OCI-M2 (cell line): Measurements from ENCODE around the gene FAM3D.
"Not testable (repeated sequence)": the region's sequence is repeated elsewhere in the genome, so short reads cannot be mapped to it uniquely, and the experiment has no call there.

Experiments used
- DNase-seq: peaks from one replicate; lab custom pipeline; 2025; ENCODE audit not compliant: unreplicated experiment; lab: John Stamatoyannopoulos, UW

The FAM3D gene, protein sequence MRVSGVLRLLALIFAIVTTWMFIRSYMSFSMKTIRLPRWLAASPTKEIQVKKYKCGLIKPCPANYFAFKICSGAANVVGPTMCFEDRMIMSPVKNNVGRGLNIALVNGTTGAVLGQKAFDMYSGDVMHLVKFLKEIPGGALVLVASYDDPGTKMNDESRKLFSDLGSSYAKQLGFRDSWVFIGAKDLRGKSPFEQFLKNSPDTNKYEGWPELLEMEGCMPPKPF

GRCh38 chr3:58666683-58667082 lies at the start of gene FAM3D:
Gene FAM3D, minus strand, starts transcription at chr3:58666774. Its CDS starts 11,211 bp downstream, at chr3:58655563.
- DNase-seq: no peak

GRCh38 chr3:58713715-58714401 lies 47.3 kb upstream of the FAM3D start:
- DNase-seq: no peak

DNA sequence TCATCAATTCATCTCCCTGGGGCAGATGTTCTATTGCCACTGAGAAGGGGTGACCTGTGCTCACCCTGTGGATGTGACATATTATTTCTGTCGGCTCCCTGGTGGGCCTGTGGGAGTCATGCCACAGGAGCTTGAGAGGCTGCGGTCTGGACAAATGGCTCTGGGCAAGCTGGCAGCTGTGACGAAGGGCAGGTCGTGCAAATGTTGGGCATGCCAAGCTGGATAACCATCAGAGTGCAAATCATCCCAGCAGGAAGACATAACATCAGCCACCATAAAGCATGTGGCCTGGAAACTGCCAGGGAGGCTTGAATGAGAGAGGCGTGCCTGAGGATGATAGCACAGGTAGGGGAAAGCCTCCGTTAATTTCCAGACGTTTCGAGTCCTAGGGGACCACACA lies 45.3 kb upstream of the FAM3D start:
- no peak for DNase-seq

GRCh38 chr3:58708983-58709382 lies 42.4 kb upstream of the FAM3D start:
- DNase-seq: not testable (repeated sequence)

DNA sequence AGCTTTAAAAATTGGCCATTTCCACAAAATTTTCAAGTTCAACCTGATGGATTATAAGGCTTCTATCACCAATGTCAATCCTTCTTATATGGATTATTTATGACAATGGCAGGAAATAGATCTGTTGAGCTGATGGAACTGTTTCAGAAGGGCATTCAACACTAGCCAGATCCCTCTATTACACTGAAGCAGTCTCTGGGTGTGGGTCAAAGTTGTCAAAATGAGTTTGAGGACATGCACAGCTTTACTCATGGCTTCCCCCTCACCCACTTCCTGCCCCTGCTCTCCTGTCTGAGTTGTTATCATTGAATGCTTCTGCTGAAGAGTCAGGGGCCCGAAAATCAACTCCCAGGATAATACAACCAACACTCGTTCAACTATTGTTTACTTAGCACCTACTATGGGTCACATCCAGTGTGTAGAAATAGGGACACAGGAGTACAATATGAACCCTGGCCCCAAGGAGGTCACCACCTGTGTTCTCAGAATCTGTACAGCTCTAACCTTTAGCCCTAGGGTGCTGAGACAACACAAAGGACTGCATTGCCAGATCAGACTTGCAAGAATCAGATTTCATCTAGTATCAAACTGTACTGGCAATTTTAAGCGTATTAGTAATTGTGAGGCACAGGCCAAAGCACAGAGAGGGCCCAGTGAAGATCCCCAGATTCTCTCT lies 41.7 kb upstream of the FAM3D start:
- no peak for DNase-seq

DNA sequence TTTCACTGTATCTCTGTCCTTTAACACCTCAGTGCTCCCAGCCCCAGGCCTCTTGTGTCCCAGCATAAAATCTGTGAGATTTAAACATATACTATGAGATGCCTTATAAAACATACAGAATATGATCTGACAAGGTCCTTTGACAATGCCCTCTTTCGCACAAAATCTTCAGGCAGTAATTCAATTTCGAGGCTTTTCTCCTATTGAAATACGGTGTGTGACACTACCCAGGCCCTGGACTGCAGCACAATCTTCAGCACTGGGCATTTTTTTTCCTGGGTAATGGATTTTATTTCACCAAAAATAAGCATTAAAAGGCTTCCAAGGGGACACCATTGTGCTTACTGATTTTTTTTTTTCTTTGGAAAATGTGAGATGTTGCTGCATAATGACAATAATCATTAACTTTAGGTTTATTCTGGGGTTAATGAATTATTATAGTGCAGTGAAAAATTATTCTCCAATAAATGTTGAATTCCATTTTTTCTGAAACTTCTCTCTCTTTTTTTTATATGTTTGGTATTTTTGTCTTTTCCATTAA lies 40.9 kb upstream of the FAM3D start:
- DNase-seq: no peak

- no peak for DNase-seq
These were observed 40.0 kb upstream of the FAM3D start for GRCh38 chr3:58706395-58707167.

DNA sequence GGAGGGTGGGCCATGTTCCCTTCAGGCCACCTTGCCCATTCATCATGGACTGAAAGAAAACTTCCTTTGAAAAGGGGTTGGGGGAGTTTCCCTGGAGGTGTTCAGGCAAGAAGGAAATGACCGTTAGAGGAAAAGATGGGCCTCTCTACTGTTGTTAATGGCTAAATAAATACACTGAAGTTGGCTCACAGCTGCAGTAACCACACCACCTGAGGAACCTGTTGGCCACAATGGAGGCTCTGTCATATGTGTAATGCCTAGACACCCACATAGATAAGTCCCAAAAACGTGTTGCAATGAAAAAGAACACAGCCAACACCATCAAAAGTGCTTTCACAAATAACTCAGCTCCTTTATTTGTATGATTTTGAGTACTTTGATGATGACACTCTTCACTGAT lies 38.2 kb upstream of the FAM3D start:
- no peak for DNase-seq

GRCh38 chr3:58704304-58704703 lies 37.7 kb upstream of the FAM3D start:
- not testable (repeated sequence) for DNase-seq

- DNase-seq: no peak
These were observed 31.7 kb upstream of the FAM3D start for GRCh38 chr3:58698246-58698645.

GRCh38 chr3:58697561-58697960 lies 31.0 kb upstream of the FAM3D start:
- DNase-seq: no peak

DNA sequence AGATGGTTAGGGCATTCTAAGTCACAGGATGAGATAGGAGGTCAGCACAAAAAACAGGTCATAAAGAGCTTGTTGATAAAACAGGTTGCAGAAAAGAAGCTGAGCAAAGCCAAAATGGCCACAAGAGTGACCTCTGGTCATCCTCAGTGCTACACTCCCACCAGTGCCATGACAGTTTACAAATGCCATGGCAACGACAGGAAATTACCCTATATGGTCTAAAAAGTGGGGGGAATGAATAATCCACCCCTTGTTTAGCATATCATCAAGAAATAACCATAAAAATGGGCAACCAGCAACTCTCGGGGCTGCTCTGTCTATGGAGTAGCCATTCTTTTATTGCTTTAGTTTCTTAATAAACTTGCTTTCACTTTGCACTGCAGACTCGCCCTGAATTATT lies 30.2 kb upstream of the FAM3D start:
- DNase-seq: not testable (repeated sequence)

- no peak for DNase-seq
These were observed 29.5 kb upstream of the FAM3D start for GRCh38 chr3:58696093-58696492.

- DNase-seq: not testable (repeated sequence)
These were observed 28.7 kb upstream of the FAM3D start for GRCh38 chr3:58695284-58695683.

- no peak for DNase-seq
These were observed 27.6 kb upstream of the FAM3D start for GRCh38 chr3:58693940-58694850.

DNA sequence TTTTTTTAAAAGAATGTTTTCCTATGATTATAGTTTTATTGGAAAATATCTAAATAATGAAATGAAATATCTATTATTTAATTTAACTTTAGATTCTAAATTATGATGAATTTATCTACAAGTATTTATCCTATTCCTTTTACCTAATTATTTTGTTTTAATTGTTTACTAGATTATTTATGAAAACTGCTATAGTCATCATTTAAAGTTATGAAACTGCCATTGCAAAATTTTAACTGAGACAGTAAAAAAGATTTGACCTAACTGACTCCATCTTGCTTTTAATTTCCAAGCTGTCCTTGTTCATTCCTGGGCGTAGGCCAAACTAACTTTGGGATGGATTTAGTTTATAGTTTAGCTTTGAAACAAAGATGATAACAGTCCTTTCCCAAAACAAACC lies 25.9 kb upstream of the FAM3D start:
- DNase-seq: no peak

DNA sequence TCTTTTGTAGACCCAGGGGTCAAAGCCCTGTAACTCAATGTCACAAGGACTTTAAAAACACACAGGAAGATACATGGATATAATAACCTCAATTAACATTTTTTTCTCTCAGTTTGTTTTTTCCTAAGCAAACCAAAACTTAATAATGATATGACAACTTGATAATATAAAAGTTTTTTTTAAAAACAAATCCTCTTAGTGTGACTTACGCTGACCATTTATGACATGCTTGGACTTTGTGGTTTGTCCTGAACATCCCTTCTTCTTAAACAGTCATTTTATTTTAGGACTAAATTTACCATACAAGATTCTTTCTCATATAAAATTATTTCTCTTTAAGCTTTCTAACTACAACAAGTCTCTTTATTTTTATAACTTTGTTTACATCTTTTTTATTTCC lies 25.4 kb upstream of the FAM3D start:
- DNase-seq: no peak

DNA sequence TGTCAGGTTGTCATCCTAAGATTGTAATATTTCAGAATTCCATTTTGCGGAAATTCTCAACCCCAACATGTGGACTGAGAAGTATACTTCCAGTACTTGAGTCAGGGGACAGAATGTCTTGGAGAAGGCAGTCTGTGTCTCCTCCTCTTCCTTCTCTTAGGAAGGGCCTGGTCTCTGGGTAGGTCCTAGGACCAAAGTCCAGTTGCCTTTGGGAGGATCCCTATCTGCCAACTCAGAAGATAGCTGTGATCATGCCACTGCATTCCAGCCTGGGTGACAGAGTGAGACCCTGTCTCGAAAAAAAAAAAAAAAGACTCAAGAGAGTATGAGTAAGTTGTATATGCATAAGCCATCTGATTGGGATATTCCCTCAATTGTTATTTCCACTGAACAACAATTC lies 23.9 kb upstream of the FAM3D start:
- DNase-seq: no peak

GRCh38 chr3:58688574-58688973 lies 22.0 kb upstream of the FAM3D start:
- no peak for DNase-seq

DNA sequence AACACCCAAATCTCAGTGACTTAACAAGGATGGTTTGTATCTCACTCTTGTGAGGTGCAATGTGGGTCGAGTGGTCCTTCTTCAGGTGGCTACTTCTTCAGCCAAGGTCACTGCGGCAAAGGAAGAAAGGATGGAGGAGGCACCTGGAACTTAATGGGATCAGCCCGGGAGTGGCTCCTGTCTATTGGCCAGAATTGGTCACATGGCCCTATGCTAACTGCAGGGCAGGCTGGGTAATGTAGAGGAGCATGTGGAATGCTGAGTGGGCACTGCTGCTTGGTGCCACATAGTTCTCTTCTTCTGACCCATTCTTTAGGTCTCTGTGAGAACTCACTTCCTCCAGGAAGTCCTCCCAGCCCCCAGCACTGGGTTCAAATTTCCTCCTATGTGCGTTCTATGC lies 20.3 kb upstream of the FAM3D start:
- DNase-seq: no peak
